NCI-H82 treated with DMSO at 0.1 percent for 48 hours (cell line): ENCODE measurements around the gene CHAT.

ENCODE experiments used
- DNase-seq: peaks from one replicate; lab custom pipeline; 2025; ENCODE audit not compliant: unreplicated experiment; lab: John Stamatoyannopoulos, UW

CHAT gene

DNA sequence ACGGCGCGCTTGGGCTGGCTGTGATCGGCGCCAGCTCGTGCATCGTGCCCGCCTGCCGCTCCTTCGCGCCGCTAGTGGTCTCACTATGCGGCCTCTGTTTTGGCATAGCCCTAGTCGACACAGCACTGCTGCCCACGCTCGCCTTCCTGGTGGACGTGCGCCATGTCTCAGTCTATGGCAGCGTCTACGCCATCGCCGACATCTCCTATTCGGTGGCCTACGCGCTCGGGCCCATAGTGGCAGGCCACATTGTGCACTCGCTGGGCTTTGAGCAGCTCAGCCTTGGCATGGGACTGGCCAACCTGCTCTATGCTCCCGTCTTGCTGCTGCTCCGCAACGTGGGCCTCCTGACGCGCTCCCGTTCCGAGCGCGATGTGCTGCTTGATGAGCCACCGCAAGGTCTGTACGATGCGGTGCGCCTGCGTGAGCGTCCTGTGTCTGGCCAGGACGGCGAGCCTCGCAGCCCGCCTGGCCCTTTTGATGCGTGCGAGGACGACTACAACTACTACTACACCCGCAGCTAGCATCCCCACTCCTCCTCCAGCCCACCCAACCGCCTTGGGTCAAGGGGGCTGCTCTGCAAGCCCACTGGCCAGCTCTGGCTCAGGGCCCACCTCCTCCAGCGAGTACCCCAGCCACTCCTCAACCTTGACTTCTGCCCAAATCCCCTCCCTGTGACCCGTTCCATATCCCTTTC is 1.9 kb upstream of the CHAT start:
- DNase-seq, result no peak

DNA sequence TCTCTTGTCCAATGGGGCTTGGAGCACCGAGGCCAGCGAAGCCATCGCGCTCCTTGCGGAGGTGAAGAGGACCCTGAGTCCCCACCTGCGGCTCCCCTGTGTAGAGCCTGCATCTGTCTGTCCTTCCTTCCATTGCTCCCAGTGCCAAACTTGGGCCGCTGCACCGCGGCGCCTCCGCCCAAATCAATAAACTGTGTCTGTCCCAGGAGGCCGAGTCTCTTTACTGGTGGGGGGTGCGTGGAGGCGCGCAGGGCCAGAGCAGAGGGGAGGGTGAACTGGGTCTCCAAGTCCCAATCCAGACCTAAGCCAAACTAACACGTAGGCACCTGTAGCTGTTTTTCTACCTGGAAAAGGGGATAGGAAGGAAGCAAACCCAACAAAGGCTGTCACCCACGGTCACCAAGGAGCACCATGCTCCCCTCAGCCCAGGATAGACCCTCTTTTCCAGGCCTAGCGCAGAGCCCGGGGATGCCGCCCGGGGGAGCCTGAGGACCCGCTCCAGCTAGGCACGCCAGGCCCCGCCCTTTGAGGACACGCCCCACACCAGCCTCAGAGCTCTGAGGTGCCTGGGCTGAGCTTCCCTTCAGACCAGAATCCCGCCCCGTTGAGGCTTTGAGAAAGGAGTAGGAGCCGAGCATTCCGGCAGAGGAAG is 1.2 kb upstream of the CHAT start:
- DNase-seq, result peak; percentile 42

DNA sequence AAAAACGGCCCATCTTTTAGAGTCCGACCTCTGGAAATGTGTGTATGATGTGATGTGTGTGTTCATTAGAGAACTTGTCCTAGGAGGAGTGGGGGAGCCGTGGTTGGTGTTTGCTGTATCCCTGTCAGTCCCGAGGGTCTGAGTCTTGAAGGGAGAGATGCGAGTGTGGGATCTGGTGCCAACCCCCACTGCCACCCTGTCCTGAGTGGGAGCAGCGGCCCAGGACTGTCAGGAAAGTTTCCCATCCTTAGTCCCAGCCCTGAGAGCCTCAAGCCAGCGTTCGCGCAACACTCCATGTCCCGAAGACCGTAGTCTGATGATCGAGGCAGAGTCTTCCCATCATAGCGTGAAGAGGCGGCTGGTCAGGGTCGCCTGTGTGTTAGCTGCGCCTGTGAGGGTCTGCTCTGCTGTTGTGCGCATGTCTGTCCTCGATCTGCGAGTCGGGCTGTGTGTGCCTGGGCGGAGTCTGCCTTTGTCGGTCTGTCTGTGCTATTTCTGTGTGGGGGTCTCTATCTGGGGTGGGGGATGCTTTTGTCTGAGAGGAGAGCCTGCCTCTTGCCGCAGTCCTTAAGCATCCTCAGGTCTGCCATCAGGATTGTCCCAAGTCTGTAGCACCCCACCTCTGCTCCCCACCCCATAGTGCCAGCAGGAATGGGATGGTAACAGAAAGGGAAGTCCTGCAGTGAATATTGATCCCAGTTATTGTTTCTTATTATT is 514 bp upstream of the CHAT start:
- DNase-seq, result no peak

DNA sequence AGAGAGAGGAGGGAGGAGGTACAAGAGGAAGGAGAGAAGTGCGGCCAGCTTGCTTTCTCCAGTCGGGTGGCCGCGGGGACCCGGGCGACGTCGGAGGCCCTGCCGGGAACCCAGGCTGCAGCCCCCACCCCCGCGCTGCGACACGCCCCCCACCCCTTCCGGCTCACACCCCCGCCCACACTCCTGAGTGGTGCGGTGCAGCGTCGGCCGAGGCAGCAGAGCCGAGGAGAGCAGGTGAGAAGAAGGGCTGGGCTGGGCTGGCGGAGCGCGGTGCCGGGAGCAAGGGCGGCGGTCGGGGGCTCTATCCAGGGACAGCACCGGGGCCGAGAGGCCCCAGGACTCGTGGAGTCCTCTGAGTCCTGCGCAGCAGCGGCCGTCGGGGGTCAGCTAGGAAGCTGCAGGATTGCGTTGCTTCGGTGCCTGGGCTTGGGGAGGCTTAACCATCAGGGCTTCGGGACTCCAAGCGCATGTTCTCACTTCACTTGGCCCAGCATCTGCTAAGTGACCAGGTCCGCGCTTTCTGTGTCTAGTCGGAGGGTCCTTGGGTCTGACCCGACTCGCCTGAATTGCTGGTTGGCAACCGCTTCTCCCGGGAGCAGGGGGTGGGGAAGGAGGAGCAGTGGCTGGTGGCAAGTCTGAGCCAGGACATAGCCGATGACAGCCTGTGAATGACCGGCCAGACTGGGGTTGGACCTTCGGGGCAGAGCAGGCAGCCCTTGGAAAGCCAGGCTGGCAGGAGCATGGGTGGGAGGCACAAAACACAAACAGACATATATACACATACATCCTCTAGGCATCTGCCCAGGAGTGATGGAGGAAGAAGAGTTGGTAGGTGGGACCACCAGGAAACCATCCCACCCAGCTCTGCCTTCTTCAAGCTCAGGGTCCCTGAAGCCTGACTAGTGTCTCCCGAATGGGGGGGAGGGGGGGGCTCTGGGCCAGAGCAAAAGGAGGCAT is 683 bp downstream of the CHAT start:
- DNase-seq, result no peak

DNA sequence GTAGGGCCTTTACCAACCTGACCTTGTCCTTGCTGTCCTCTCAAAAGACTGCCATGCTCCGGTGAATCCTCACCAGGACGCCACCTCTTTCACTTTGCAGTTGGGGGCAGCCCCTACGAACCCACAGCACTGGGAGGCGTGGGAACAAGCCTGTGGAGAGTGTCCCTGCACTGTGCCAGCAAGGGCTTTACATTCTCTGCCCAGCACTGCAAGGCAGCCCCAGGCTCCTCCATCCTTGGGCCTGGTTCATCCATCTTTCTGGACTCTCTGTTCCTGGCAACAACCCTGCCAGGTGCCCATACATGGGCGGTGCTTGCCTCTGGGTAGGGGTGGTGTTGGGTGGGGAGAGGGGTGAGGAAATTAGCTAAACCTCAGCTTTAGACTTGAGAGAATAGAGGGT is 1.4 kb downstream of the CHAT start:
- no peak for DNase-seq

DNA sequence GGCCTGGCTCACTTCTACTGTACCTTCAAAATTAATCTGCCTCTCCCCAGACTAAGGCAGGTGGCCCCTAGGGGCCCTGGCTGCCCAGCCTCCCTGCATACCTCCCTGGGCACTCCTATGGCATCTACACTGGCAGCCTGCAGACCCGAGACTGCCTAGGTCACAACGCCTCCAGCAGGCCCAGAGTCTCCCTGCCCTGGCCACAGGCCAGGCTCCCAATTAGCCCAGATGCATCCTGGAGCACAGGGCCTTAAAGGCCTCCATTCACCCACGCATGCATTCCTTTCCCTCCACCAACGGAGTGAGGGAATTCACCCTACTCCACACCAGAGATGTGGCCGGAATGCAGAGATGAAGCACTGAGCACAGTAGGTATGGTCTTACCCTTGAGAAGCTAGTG is 1.9 kb downstream of the CHAT start:
- no peak for DNase-seq

DNA sequence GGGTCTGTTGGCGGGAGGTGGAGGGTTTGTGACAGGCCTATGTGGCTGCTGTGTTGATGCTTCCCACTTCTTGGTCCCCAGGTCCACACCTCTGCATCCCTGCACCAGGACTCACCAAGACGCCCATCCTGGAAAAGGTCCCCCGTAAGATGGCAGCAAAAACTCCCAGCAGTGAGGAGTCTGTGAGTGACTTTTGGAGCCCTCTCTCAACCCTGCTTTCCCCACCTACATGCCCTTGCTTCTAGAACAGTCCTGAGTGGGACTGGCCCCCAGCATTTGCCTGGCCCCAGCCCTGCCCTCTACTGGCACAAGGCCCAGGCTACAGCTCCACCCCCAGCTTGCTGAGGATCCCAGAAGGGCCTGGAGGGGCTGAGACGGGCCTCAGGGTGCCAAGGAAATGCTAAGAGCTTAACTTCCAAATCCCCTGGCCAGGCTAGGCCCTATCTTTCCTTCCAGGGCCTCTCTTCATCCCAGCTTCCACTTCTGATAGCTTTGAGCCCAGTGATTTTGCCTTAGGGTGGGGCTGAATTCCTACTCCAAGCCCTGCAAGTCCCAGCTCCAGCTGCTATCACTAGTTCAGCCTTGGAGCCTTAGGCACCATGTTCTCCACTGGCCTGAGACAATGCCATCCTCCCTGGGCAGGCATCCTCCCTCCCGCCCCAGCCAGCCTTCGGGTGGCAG is 2.7 kb downstream of the CHAT start:
- DNase-seq, result peak; percentile 17

DNA sequence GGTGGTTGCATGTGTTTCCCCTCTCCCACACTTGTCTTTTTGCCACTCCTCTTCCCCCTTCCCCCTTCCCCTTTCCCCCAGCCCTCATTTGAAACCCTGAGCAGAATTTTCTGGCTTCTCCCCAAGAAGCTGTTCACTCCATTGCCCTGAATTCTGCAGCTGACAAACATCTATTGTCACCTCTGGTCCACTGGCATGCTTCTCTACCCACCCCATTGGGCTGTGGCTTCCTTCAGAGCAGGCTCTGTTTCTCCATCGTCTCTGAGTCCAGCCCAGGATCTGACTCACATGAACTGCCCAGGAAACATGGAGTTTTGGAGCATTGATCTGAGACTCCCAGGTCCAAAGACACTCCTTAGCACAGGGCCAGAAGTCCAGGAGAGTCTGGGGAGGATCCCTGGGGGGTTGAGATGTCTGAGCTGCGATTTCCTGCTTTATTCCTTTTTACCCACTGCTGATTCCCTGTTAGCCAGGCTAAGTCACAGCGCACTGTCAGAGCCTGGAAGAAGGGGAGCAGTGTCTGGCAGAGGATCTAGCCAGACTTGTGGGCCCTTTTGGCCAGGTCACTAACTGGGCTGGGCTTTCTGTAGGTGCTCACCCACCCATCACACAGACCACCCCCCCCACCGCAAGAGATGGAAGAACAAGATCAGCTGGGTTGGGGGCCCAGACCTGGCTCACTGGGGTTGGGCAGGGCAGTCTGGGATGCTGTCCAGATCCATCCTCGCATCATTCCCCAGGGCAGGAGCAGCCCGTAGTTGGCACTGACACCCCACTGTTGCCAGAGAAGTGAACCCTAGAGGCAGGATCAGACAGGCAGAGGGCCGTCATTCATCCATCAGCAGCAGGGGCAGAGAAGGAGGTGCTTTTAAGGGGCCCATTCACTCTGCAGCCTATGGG is 3.5 kb downstream of the CHAT start:
- DNase-seq, result no peak

DNA sequence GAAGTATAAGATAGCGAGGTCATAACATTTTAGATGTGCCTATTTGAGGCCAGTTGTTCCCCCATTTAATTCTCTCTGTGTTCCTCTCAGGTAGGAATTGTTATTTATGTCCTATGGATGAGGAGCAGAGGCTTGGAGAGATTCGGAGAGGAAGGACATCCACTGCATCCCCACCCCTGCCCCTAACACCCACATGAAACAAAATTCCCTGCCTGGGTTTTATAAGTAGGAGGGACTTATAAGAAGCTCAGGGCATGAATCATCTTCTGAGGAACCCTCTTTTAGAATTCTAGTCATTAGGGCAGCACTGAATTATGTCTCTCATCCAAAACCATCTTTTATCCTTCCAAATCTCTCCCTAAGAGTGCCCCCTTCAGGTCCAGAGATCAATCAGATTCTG is 5.0 kb downstream of the CHAT start:
- no peak for DNase-seq

DNA sequence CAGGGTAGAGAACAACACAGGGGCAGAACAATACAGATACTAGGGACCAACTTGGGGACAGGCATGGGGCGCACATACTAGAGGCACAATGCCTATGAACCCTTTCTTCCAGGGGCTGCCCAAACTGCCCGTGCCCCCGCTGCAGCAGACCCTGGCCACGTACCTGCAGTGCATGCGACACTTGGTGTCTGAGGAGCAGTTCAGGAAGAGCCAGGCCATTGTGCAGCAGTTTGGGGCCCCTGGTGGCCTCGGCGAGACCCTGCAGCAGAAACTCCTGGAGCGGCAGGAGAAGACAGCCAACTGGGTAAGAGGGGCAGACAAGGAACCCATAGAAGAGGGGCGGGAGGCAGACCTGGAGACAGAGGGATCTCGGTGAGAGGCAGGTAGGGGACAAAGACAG is 5.8 kb downstream of the CHAT start:
- no peak for DNase-seq

DNA sequence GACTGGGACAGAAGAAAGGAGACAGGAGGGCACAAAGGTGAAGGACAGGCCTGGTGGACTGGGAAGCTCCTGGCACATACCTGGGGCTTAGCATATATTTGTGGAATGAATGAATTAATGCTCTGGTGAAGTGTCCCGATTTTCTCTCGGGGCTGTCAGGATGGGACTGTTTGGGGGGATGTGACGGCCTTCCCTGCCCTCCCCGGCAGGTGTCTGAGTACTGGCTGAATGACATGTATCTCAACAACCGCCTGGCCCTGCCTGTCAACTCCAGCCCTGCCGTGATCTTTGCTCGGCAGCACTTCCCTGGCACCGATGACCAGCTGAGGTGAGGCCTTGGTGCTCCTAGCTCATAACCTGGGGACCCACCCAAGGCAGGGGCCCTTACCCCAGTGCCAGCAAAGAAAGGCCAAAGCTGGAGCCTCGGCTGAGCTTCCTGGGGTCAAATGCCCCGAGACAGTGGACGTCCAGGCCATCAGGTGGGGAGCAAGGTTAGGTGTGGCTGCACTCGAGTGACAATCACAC is 6.5 kb downstream of the CHAT start:
- no peak for DNase-seq

DNA sequence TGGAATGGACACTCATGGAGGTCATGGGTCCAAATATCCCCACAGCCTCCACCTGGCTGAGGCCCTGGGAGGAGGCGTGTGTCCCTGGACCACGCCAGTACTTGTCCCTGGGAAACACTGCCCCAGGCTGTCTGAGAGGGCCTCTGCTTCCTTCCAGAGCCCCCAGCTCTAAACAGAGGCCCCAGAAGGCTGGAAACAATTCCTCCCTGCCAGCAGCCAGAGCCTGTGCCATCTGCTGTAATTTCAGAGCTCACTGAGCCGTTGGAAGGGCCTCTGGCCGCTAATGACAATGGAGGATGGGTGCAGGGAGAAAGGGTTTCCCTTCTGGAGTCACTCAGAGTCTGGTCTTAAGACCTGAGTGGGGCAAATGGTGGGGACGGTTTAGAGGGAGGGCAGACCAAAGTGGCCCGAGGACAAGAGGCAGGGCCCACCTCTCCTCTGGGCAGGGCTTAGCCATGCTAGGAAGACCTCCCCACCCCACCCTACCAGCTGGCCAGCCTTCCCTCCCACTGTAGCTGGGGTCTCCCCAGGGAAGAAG is 7.1 kb downstream of the CHAT start:
- peak; percentile 56 for DNase-seq

DNA sequence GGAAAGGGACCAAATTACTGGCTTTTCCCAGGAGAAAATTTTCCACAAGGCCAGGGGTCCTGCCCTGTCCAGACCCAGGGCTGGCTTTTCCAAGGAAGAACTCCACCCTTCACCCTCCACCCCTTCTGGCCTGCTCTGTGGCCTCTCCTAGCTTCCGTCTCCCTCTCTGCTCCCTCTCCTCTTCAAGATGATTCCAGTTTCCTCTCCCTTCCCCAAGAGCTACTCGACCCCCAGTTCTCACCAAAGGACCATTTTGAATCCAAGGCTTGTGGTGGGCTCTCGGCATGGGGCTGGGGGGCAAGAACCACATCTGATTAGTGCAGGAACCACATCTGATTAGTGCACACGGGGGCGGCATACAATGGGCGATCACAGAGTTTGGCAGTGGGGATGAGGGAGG is 7.7 kb downstream of the CHAT start:
- no peak for DNase-seq

DNA sequence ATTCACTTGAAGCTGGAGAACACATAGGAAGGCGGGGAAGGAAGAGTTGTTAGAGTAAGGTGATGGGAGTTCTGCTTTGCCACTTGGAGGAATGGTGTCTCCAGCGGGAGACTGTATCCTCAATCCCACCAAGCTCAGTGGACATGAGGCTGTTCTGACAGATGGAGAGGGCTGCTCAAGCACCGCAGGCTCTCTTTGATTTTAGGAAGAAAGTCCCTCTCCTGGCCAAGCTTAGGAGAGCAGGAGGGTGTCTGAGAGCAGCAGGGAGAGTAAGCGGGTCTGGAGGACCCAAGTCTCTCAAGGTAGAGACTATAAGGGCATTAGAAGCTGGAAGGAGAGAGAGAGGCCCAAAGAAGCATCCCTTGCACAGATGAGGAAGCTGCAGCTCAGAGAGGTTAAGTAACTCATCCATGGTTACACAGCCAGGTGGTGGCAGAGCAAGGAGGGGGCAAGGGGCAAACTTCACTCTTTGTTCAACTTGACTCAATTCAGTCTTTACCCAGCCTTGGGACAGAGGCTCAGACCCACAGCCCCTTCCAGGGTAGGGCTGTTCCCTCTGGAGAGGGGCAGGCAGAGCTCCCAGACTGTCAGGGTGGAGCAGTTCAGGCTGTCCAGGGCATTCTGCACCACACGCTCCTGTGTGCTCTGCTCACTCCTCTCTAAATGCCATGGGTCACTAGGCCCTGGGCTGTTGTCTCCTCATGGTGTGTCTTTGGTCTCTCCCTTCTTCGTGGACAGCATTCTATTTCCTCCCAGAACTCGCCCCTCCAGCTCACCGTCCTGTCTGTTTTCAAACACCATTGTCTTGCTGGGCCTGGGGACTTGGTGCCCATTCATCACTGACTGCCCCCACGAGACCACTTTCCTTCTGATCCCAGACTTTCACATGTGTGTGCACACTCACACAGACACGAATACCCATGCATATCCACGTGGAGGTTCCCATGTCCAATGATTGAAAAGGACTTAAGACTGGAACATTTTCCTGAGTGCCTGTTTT is 8.9 kb downstream of the CHAT start:
- no peak for DNase-seq

DNA sequence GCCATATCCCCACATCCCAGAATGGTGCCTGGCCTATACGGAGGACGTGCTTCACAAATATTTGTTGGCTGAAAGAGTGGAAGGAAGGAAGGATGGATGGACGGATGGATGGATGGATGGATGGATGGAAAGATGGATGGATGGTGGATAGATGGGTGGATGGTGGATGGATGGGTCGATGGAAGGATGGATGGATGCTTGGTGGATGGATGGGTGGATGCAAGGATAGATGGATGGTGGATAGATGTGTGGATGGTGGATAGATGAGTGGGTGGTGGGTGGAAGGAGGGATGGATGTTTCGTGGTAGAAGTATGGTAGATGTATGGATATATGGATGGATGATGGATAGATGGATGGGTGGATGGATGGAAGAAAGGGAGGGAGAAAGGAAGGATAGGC is 10.8 kb downstream of the CHAT start:
- DNase-seq, result no peak

DNA sequence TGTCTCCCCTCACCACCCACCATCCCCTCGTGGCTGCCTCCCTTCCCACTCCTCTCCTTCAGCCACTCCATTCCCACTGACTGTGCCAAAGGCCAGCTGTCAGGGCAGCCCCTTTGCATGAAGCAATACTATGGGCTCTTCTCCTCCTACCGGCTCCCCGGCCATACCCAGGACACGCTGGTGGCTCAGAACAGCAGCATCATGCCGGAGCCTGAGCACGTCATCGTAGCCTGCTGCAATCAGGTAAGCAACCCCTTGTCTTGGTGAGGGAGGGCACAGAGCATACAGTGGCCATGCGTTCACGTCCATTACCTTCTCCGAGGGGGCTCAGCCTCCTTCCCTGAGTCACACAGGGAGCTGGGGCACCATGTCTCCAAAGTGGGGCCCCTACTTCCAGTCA is 11.6 kb downstream of the CHAT start:
- DNase-seq, result no peak

DNA sequence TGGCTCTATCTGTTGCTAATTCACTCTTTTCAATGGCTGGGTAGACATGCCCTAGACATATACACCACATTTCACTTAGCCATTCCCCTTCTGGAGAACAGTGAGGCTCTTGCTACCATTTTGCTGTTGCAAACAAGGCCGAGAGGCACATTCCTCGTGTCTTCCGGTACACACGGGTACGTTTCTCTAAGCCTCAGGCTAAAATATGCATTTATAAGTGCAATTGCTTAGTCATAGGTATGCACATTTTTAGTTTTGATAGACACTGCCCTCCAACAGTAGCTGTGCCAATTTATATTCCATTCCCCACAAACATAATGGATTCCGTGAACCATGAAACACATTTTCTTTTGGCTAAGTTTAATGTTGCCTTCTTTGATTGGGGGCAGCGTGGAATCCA is 13.2 kb downstream of the CHAT start:
- no peak for DNase-seq

DNA sequence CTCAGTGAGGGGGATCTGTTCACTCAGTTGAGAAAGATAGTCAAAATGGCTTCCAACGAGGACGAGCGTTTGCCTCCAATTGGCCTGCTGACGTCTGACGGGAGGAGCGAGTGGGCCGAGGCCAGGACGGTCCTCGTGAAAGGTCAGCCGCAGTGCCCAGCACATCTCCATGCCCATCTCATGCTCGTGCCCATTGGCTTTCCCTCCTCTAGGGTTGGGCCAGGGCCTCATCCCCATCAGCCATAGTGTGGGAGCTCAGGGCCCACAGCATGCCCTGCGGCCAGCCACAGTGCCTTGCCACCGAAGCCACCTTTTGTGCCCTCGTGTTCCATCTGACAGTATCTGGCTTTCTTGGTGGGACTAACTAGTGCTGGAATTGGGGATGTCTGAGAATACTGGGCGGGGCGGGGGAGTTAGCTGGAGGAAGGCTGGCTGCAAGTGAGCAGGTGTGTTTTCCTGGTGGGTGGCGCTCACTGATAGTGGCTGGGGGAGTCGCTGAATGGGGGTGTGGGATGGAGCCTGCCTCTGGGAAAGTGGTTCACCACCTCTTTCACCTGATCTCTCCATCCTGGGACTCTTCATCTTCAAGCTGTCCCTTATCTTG is 13.9 kb downstream of the CHAT start:
- DNase-seq, result no peak
